GM23338 (cell line): Measurements from ENCODE around the gene ANKRD13B. TPM values are rescaled to one million over a fixed set of nuclear protein-coding genes. Genes with fewer than 3 reads are reported as not detected.

ENCODE experiments used
- ATAC-seq: fragments of 200-7000 bp; cut with Tn5 transposase; 3 replicates; pipeline ENCODE4 v1.9.1; 2020
- DNase-seq: peaks from one replicate; pipeline ENCODE4 v3.0.0-alpha.2; 2015; ENCODE audit warnings: low spot score
- H2AFZ ChIP-seq: fragments of 200-600 bp; sonication (generic); 2 replicates; pipeline ENCODE4 v1.8.0; 2016; ENCODE audit warnings: antibody characterized with exemption, mild to moderate bottlenecking, moderate library complexity
- H3F3A ChIP-seq: fragments of 200-600 bp; sonication (generic); replicated peaks from 2 replicates; pipeline ENCODE4 v1.8.0; 2017; ENCODE audit warnings: antibody characterized with exemption, mixed run types, low read depth
- H3K27ac ChIP-seq: fragments of 200-600 bp; sonication (generic); 2 replicates; pipeline ENCODE4 v1.6.1; 2016; ENCODE audit warnings: low read depth
- H3K27me3 ChIP-seq: fragments of 200-600 bp; sonication (generic); 2 replicates; pipeline ENCODE4 v1.8.0; 2016; ENCODE audit warnings: mild to moderate bottlenecking, mixed run types, moderate library complexity; ENCODE audit not compliant: insufficient read depth
- H3K36me3 ChIP-seq: fragments of 200-600 bp; sonication (generic); 2 replicates; pipeline ENCODE4 v1.8.0; 2016; ENCODE audit warnings: mild to moderate bottlenecking; ENCODE audit not compliant: insufficient read depth
- H3K4me1 ChIP-seq: fragments of 200-600 bp; sonication (generic); 2 replicates; pipeline ENCODE4 v1.8.0; 2016; ENCODE audit warnings: mild to moderate bottlenecking, moderate library complexity; ENCODE audit not compliant: insufficient read depth
- H3K4me2 ChIP-seq: fragments of 200-600 bp; sonication (generic); 2 replicates; pipeline ENCODE4 v1.7.1; 2017; ENCODE audit warnings: mixed run types
- H3K4me3 ChIP-seq: fragments of 200-600 bp; sonication (generic); 2 replicates; pipeline ENCODE4 v1.6.1; 2016; ENCODE audit warnings: mixed run types
- H3K79me2 ChIP-seq: fragments of 200-600 bp; sonication (generic); replicated peaks from 2 replicates; pipeline ENCODE4 v1.8.0; 2017; ENCODE audit warnings: mild to moderate bottlenecking; ENCODE audit not compliant: insufficient read depth
- H3K9me2 ChIP-seq: fragments of 200-600 bp; sonication (generic); 2 replicates; pipeline ENCODE4 v1.8.0; 2017; ENCODE audit not compliant: insufficient read depth
- H4K20me1 ChIP-seq: fragments of 200-600 bp; sonication (generic); replicated peaks from 2 replicates; pipeline ENCODE4 v1.8.0; 2017; ENCODE audit warnings: mild to moderate bottlenecking; ENCODE audit not compliant: insufficient read depth
- H3K27ac Mint-ChIP-seq: 2 replicates; pipeline ENCODE4 v1.8.0; 2020; ENCODE audit warnings: inconsistent platforms, mild to moderate bottlenecking, moderate library complexity, mixed read lengths
- H3K27me3 Mint-ChIP-seq: 3 replicates; pipeline ENCODE4 v1.8.0; 2022; ENCODE audit warnings: low read depth, mild to moderate bottlenecking, moderate library complexity, mixed read lengths, inconsistent platforms; ENCODE audit not compliant: insufficient read depth, poor library complexity
- H3K36me3 Mint-ChIP-seq: 3 replicates; pipeline ENCODE4 v1.8.0; 2021; ENCODE audit warnings: low read depth, mild to moderate bottlenecking, inconsistent platforms, moderate library complexity, mixed read lengths
- H3K4me1 Mint-ChIP-seq: 3 replicates; pipeline ENCODE4 v1.8.0; 2020; ENCODE audit warnings: mild to moderate bottlenecking, inconsistent platforms, mixed read lengths
- H3K4me3 Mint-ChIP-seq: 3 replicates; pipeline ENCODE4 v1.8.0; 2021; ENCODE audit warnings: moderate library complexity, mild to moderate bottlenecking, inconsistent platforms, mixed read lengths
- H3K9me3 Mint-ChIP-seq: 3 replicates; pipeline ENCODE4 v1.8.0; 2020; ENCODE audit warnings: moderate library complexity, mild to moderate bottlenecking, inconsistent platforms, mixed read lengths
- CTCF ChIP-seq, 2 experiments: fragments of 200-600 bp in 1 of 2; sonication (generic) in 1 of 2; conservative IDR thresholded peaks; 2 replicates each; pipeline versions ENCODE4 v1.5.1 to v1.6.1; 2016 to 2017; ENCODE audit warnings: antibody characterized with exemption in 2 of 2, low read depth in 2 of 2, mild to moderate bottlenecking in 2 of 2, moderate library complexity in 1 of 2
- JUNB ChIP-seq: IDR thresholded peaks from one replicate; pipeline ENCODE4 v1.6.1; 2016; ENCODE audit warnings: antibody characterized with exemption; ENCODE audit not compliant: unreplicated experiment
- POLR2AphosphoS5 ChIP-seq: IDR thresholded peaks from 2 replicates; pipeline ENCODE4 v1.6.1; 2016; ENCODE audit warnings: antibody characterized with exemption, low read depth
- STAT1 ChIP-seq: IDR thresholded peaks from one replicate; pipeline ENCODE4 v1.6.1; 2016; ENCODE audit warnings: antibody characterized with exemption; ENCODE audit not compliant: unreplicated experiment
- ZNF462 ChIP-seq: fragments of 250-450 bp; sonication (Bioruptor Pico); IDR thresholded peaks from 2 replicates; pipeline ENCODE4 v1.5.0; 2020; ENCODE audit warnings: mild to moderate bottlenecking, moderate library complexity
- polyA plus RNA-seq: library from polyadenylated mRNA; unstranded; fragments of >200 nt; fragmentation: Nextera tagmentation; extraction: Ambion mirVana; gene quantifications from 2 replicates; pipeline ENCODE4 v1.2.1, GENCODE V29; 2016
- total RNA-seq: library from RNA; depleted of rRNA; stranded (reverse); fragments of >200 nt; shearing (Covaris generic); gene quantifications from 2 replicates; pipeline ENCODE4 v1.2.3, GENCODE V29; 2014
- TF ChIP-seq, protein P1 (sequence below): IDR thresholded peaks from 2 replicates; pipeline ENCODE4 v1.6.1; 2016; ENCODE audit warnings: antibody characterized with exemption

Gene ANKRD13B
- total and polyA plus RNA-seq, 2 experiments from 2014 or later = 8.2 to 57.4 TPM

GRCh38 chr17:29661213-29661612, 68.3 kb downstream of the ANKRD13B start (continued):
- no peak for TF ChIP-seq ZNF462 (CRISPR knock-in tag)
- no peak for TF ChIP-seq STAT1
- TF ChIP-seq, protein P1, sequence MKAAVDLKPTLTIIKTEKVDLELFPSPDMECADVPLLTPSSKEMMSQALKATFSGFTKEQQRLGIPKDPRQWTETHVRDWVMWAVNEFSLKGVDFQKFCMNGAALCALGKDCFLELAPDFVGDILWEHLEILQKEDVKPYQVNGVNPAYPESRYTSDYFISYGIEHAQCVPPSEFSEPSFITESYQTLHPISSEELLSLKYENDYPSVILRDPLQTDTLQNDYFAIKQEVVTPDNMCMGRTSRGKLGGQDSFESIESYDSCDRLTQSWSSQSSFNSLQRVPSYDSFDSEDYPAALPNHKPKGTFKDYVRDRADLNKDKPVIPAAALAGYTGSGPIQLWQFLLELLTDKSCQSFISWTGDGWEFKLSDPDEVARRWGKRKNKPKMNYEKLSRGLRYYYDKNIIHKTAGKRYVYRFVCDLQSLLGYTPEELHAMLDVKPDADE = no peak
- no peak for TF ChIP-seq POLR2AphosphoS5

DNA sequence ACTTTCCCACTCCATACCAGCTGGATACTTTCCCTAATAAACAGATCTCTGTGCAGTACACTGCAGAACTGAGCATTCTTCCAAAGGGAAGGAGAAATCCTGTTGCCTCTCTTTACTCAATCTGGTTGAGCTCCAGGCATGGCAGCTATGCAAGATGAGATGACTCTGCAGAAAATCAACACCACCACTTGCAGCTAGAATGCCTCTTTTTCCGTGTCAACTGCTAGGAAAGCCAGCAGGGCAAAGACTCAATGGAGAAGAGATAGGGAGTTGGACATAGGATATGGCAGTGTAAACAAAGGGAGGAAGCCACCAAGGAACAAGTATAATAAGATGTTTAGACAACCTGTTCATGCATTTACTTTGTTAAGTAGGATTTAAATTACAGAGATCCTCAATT, 70.2 kb downstream of the ANKRD13B start:
- H3F3A ChIP-seq = no peaks in the 10 kb centered on the region
- Mint-ChIP-seq H3K27ac (peak overlapping the region; percentile 94), H3K36me3 (peaks cover 7% of the 10 kb centered on the region; the same call in 2 of the 3 replicates), H3K9me3 (peaks cover 3% of the 10 kb centered on the region; the same call in 1 of the 3 replicates), H3K4me1 (peaks cover 15% of the 10 kb centered on the region), H3K27me3 (peaks cover 8% of the 10 kb centered on the region), H3K4me3 (no peak overlapping the region)
- peak; percentile 50 for ATAC-seq
- peaks cover 3% of the 10 kb centered on the region; the same call in 1 of the 2 replicates for H3K4me1 ChIP-seq
- H3K4me2 ChIP-seq = no peak overlapping the region
- no peaks in the 10 kb centered on the region for H4K20me1 ChIP-seq
- no peak overlapping the region for H3K4me3 ChIP-seq
- H3K79me2 ChIP-seq = no peaks in the 10 kb centered on the region
- no peaks in the 10 kb centered on the region for H3K36me3 ChIP-seq
- H3K27ac ChIP-seq = peak overlapping the region; percentile 30; the same call in 1 of the 2 replicates
- no peak overlapping the region for H2AFZ ChIP-seq
- no peaks in the 10 kb centered on the region for H3K9me2 ChIP-seq
- no peaks in the 10 kb centered on the region for H3K27me3 ChIP-seq
- DNase-seq = peak; percentile 35
- no peak for TF ChIP-seq STAT1
- no peak for TF ChIP-seq JUNB
- TF ChIP-seq CTCF (conservative IDR thresholded peaks at IDR 0.05; ENCODE audit: low read depth in 2 of 2) = no peak
- no peak for TF ChIP-seq ZNF462 (CRISPR knock-in tag)
